HCT116 (cell line): Measurements from ENCODE around the gene CDCA3. TPM values are rescaled to one million over a fixed set of nuclear protein-coding genes. Genes with fewer than 3 reads are reported as not detected.

Experiments
- ATAC-seq: fragments of 200-7000 bp; cut with Tn5 transposase; 2 replicates; pipeline ENCODE4 v1.9.1; 2020; ENCODE audit warnings: mild to moderate bottlenecking, moderate library complexity
- BruUV-seq: library from RNA; stranded (reverse); fragments of 400-500 nt; replicated peaks from 2 replicates; lab custom pipeline; 2021; lab: Mats Ljungman, UMichigan
- CTCF ChIA-PET: fragments of 300-600 bp; sonication (Branson Sonifier 250); formaldehyde crosslinking; loops from one replicate; lab custom pipeline; 2021; ENCODE audit warnings: antibody characterized with exemption; lab: Charles Lee
- POLR2A ChIA-PET: fragments of 300-600, 350-600 bp; sonication (Branson Sonifier 250); formaldehyde crosslinking; loops from one replicate; lab custom pipeline; 2021; ENCODE audit warnings: antibody characterized with exemption; lab: Charles Lee
- RAD21 ChIA-PET, 2 experiments: fragments of 300-600 bp; sonication (Branson Sonifier 250); formaldehyde crosslinking; loops; one replicate each; lab custom pipeline; 2023; ENCODE audit warnings: low total read pairs in 2 of 2; ENCODE audit not compliant: uncharacterized antibody in 2 of 2, unreplicated experiment in 2 of 2, low non-redundant PET in 1 of 2; lab: Charles Lee
- DNase-seq: peaks from one replicate; pipeline ENCODE4 v3.0.0-alpha.2; 2010; ENCODE audit warnings: low read depth, low spot score
- H2AFZ ChIP-seq: fragments of 200-600 bp; shearing (Covaris generic), sonication (generic); 2 replicates; pipeline ENCODE4 v1.6.1; 2017; ENCODE audit warnings: low read depth, mixed run types, mixed read lengths, antibody characterized with exemption, low read length; ENCODE audit not compliant: poor library complexity, severe bottlenecking
- H3K27ac ChIP-seq: 2 replicates; pipeline ENCODE4 v1.5.1; 2012; ENCODE audit warnings: low read depth, low read length
- H3K27me3 ChIP-seq: fragments of 200-600 bp; sonication (generic); 2 replicates; pipeline ENCODE4 v1.6.1; 2016; ENCODE audit warnings: mixed run types, low read length, mixed read lengths; ENCODE audit not compliant: insufficient read depth
- H3K36me3 ChIP-seq, 2 experiments: fragments of 200-500 bp in 1 of 2; fragments of 200-600 bp in 1 of 2; sonication (Bioruptor generic) in 1 of 2; sonication (generic) in 1 of 2; 2 replicates each; pipeline versions ENCODE4 v1.5.1 to v1.6.1; 2014 to 2016; ENCODE audit warnings: low read length in 2 of 2, inconsistent platforms in 1 of 2, mixed read lengths in 1 of 2, mixed run types in 1 of 2; ENCODE audit not compliant: insufficient read depth in 2 of 2, control insufficient read depth in 1 of 2
- H3K4me1 ChIP-seq, 2 experiments: fragments of 200-600 bp in 1 of 2; sonication (generic) in 1 of 2; 2 replicates each; pipeline versions ENCODE4 v1.5.1 to v1.6.1; 2012 to 2017; ENCODE audit warnings: low read length in 2 of 2, inconsistent platforms in 1 of 2, mild to moderate bottlenecking in 1 of 2, mixed read lengths in 1 of 2, mixed run types in 1 of 2, moderate library complexity in 1 of 2; ENCODE audit not compliant: insufficient read depth in 2 of 2, control insufficient read depth in 1 of 2
- H3K4me2 ChIP-seq: fragments of 200-600 bp; sonication (generic); 2 replicates; pipeline ENCODE4 v1.6.1; 2017; ENCODE audit warnings: mixed run types, low read length, mixed read lengths
- H3K4me3 ChIP-seq, 2 experiments: fragments of 200-600 bp in 1 of 2; sonication (generic) in 1 of 2; replicated peaks in 1 of 2; 2 replicates each; pipeline ENCODE4 v1.5.1; 2011 to 2016; ENCODE audit warnings: low read length in 2 of 2, control low read depth in 1 of 2, low read depth in 1 of 2, mild to moderate bottlenecking in 1 of 2, mixed read lengths in 1 of 2, mixed run types in 1 of 2
- H3K79me2 ChIP-seq: fragments of 200-600 bp; sonication (generic); 2 replicates; pipeline ENCODE4 v1.6.1; 2017; ENCODE audit warnings: mild to moderate bottlenecking, mixed run types, low read length, moderate library complexity, mixed read lengths; ENCODE audit not compliant: insufficient read depth
- H3K9ac ChIP-seq: fragments of 200-600 bp; sonication (generic); 2 replicates; pipeline ENCODE4 v1.6.1; 2016; ENCODE audit warnings: low read length, mixed read lengths
- H3K9me2 ChIP-seq: fragments of 200-600 bp; sonication (generic), shearing (Covaris generic); 2 replicates; pipeline ENCODE4 v1.6.1; 2017; ENCODE audit warnings: mixed run types, mild to moderate bottlenecking, moderate library complexity; ENCODE audit not compliant: insufficient read depth
- H3K9me3 ChIP-seq, 2 experiments: fragments of 200-500 bp in 1 of 2; fragments of 200-600 bp in 1 of 2; sonication (Bioruptor generic) in 1 of 2; sonication (generic) in 1 of 2; 2 replicates each; pipeline ENCODE4 v1.6.1; 2014 to 2017; ENCODE audit warnings: low read length in 2 of 2, mixed read lengths in 2 of 2, inconsistent platforms in 1 of 2, low read depth in 1 of 2, mild to moderate bottlenecking in 1 of 2, mixed run types in 1 of 2, moderate library complexity in 1 of 2; ENCODE audit not compliant: control insufficient read depth in 1 of 2, insufficient read depth in 1 of 2
- H4K20me1 ChIP-seq: fragments of 200-600 bp; sonication (generic), shearing (Covaris generic); 2 replicates; pipeline ENCODE4 v1.6.1; 2017; ENCODE audit warnings: mixed run types, mild to moderate bottlenecking, moderate library complexity; ENCODE audit not compliant: insufficient read depth
- CBX3 ChIP-seq: IDR thresholded peaks from 2 replicates; pipeline ENCODE4 v1.6.1; 2012; ENCODE audit warnings: low read depth
- ELF1 ChIP-seq: IDR thresholded peaks from 2 replicates; pipeline ENCODE4 v1.6.1; 2012; ENCODE audit warnings: low read depth, borderline replicate concordance
- EZH2phosphoT487 ChIP-seq: fragments of 200-600 bp; IDR thresholded peaks from 2 replicates; pipeline ENCODE4 v1.6.1; 2018; ENCODE audit warnings: antibody characterized with exemption, borderline replicate concordance
- RAD21 ChIP-seq: IDR thresholded peaks from 2 replicates; pipeline ENCODE4 v1.6.1; 2012; ENCODE audit warnings: low read depth, mild to moderate bottlenecking
- TCF7L2 ChIP-seq: IDR thresholded peaks from 2 replicates; pipeline ENCODE4 v1.7.0; 2011; ENCODE audit warnings: borderline replicate concordance, inconsistent platforms; ENCODE audit not compliant: insufficient read depth, insufficient read length; ENCODE audit errors: extremely low read depth
- YY1 ChIP-seq: IDR thresholded peaks from 2 replicates; pipeline ENCODE4 v1.6.1; 2011; ENCODE audit warnings: low read length, low read depth, moderate library complexity, mild to moderate bottlenecking; ENCODE audit not compliant: insufficient replicate concordance; ENCODE audit errors: extremely low read depth
- intact Hi-C: fragments of 100-400 bp; cut with micrococcal nuclease; formaldehyde crosslinking; loops from 2 replicates; pipeline ENCODE4 v1.10.0; 2022
- total RNA-seq: library from RNA; stranded (reverse); gene quantifications from one replicate; pipeline ENCODE4 v1.2.1, GENCODE V29; 2021; ENCODE audit not compliant: unreplicated experiment
- TF ChIP-seq, protein P1 (sequence below): IDR thresholded peaks from 2 replicates; pipeline ENCODE4 v1.6.1; 2012; ENCODE audit warnings: low read depth
- TF ChIP-seq, protein P2 (sequence below), 3 experiments: fragments of 200-600 bp in 1 of 3; sonication (generic) in 1 of 3; IDR thresholded peaks in 2 of 3; conservative IDR thresholded peaks in 1 of 3; 2 replicates each; pipeline ENCODE4 v1.5.1; 2012 to 2017; ENCODE audit warnings: low read depth in 2 of 3, low read length in 2 of 3, antibody characterized with exemption in 1 of 3, borderline replicate concordance in 1 of 3, control low read depth in 1 of 3, mild to moderate bottlenecking in 1 of 3, mixed read lengths in 1 of 3, mixed run types in 1 of 3, moderate library complexity in 1 of 3; ENCODE audit not compliant: insufficient read depth in 1 of 3

CDCA3 gene
- total RNA-seq, 1 experiment from 2014 or later = 63.0 TPM

- Histone ChIP-seq H3K27me3 (no peaks in the 10 kb centered on the region), H3K9me3 (no peaks in the 10 kb centered on the region), H3K79me2 (no peaks in the 10 kb centered on the region), H3K4me1 (no peaks in the 10 kb centered on the region), H3K36me3 (peaks cover 14 to 26% of the 10 kb centered on the region in 2 experiments; a peak in 3 of 4 replicates), H4K20me1 (no peaks in the 10 kb centered on the region), H3K9me2 (no peaks in the 10 kb centered on the region), H3K27ac (no peak overlapping the region), H3K4me2 (no peak overlapping the region), H2AFZ (no peak overlapping the region), H3K4me3 (no peak overlapping the region), H3K9ac (no peak overlapping the region)
- DNase-seq (no peak), ATAC-seq (no peak)
- RAD21 ChIA-PET = no interaction called here
- no TSS peak for BruUV-seq
- POLR2A ChIA-PET = interaction anchor here (0.6 to 4.4 kb wide), 2 partner anchors 10 to 153 kb away, joined by 6 to 19 read pairs; partner anchors contain the start of genes CDCA3, USP5 and ZNF384
- intact Hi-C loops = no loop called here
- CTCF ChIA-PET = no interaction called here
- TF ChIP-seq, protein P1, sequence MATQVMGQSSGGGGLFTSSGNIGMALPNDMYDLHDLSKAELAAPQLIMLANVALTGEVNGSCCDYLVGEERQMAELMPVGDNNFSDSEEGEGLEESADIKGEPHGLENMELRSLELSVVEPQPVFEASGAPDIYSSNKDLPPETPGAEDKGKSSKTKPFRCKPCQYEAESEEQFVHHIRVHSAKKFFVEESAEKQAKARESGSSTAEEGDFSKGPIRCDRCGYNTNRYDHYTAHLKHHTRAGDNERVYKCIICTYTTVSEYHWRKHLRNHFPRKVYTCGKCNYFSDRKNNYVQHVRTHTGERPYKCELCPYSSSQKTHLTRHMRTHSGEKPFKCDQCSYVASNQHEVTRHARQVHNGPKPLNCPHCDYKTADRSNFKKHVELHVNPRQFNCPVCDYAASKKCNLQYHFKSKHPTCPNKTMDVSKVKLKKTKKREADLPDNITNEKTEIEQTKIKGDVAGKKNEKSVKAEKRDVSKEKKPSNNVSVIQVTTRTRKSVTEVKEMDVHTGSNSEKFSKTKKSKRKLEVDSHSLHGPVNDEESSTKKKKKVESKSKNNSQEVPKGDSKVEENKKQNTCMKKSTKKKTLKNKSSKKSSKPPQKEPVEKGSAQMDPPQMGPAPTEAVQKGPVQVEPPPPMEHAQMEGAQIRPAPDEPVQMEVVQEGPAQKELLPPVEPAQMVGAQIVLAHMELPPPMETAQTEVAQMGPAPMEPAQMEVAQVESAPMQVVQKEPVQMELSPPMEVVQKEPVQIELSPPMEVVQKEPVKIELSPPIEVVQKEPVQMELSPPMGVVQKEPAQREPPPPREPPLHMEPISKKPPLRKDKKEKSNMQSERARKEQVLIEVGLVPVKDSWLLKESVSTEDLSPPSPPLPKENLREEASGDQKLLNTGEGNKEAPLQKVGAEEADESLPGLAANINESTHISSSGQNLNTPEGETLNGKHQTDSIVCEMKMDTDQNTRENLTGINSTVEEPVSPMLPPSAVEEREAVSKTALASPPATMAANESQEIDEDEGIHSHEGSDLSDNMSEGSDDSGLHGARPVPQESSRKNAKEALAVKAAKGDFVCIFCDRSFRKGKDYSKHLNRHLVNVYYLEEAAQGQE = no peak
- TF ChIP-seq, protein P2, sequence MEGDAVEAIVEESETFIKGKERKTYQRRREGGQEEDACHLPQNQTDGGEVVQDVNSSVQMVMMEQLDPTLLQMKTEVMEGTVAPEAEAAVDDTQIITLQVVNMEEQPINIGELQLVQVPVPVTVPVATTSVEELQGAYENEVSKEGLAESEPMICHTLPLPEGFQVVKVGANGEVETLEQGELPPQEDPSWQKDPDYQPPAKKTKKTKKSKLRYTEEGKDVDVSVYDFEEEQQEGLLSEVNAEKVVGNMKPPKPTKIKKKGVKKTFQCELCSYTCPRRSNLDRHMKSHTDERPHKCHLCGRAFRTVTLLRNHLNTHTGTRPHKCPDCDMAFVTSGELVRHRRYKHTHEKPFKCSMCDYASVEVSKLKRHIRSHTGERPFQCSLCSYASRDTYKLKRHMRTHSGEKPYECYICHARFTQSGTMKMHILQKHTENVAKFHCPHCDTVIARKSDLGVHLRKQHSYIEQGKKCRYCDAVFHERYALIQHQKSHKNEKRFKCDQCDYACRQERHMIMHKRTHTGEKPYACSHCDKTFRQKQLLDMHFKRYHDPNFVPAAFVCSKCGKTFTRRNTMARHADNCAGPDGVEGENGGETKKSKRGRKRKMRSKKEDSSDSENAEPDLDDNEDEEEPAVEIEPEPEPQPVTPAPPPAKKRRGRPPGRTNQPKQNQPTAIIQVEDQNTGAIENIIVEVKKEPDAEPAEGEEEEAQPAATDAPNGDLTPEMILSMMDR (IDR thresholded peaks at IDR 0.05 in 2 of 3, conservative IDR thresholded peaks at IDR 0.05 in 1 of 3; ENCODE audit: borderline replicate concordance in 1 of 3, insufficient read depth in 1 of 3, low read depth in 2 of 3, low read length in 2 of 3) = no peak
- TF ChIP-seq RAD21 (no peak), TCF7L2 (no peak), ELF1 (no peak), CBX3 (no peak), EZH2phosphoT487 (no peak), YY1 (no peak)
These were observed 9.0 kb downstream of the CDCA3 start for GRCh38 chr12:6842075-6842474.
